ENCODE measurements around the gene ST6GAL2.
A peak's percentile ranks its signal among the peaks of the same experiment; 100 is the strongest.

ST6GAL2 gene, protein sequence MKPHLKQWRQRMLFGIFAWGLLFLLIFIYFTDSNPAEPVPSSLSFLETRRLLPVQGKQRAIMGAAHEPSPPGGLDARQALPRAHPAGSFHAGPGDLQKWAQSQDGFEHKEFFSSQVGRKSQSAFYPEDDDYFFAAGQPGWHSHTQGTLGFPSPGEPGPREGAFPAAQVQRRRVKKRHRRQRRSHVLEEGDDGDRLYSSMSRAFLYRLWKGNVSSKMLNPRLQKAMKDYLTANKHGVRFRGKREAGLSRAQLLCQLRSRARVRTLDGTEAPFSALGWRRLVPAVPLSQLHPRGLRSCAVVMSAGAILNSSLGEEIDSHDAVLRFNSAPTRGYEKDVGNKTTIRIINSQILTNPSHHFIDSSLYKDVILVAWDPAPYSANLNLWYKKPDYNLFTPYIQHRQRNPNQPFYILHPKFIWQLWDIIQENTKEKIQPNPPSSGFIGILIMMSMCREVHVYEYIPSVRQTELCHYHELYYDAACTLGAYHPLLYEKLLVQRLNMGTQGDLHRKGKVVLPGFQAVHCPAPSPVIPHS

DNA sequence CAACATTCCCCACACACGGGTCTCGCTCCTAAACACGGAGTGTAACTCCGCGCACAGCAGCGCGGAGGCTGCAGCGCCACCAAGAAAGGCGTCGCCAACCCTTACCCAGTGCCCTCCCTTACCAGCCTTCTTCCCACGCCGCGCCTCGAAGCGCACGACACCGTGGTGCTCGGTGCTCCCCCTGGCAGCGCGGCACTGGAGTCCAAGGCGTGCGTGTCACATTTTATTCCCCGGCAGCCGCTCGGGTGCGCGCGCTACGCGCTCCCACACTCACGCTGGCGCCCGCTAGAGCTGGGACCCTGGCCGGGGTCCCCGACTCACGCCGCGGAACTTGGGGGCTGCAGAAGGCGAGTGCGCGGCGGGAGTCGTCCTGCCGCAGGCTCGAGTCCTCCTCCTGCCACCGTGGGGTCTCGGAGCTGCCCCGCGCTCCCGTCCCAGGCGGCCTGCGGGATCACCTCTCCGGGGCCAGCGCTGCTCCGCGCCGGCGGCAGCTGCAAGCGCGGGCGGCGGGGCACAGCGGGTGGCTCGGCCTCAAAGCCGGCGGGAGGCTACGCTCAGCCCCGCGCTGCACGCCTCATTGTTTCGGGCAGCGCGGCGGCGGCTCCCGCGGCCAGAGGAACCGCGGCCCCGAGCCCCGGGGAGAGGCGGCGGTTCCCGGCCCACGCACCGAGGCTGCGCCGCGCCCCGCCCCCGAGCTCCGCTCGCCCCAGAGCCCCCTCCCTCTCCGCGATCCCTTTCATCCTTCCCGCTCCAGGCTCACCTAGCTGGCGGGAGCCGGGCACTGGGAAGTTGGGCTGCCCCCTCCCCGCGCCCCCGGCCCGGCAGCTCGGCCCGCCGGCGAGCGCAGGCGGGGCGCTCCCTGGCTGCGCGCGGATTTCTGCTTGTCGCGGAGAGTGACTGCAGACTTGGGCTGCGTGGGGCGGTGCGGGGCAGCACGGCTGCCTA is at the start of gene ST6GAL2:
ST6GAL2 (minus strand) TSS at position 197 of the 945 bp plus-strand sequence. CDS start 42,190 bp downstream, outside the sequence.
- peak; percentile 66 for DNase-seq (ENCODE audit: low spot score)

GRCh38 chr2:106932644-106933043 is 46.7 kb upstream of the ST6GAL2 start:
- DNase-seq (ENCODE audit: low spot score), result no peak

DNA sequence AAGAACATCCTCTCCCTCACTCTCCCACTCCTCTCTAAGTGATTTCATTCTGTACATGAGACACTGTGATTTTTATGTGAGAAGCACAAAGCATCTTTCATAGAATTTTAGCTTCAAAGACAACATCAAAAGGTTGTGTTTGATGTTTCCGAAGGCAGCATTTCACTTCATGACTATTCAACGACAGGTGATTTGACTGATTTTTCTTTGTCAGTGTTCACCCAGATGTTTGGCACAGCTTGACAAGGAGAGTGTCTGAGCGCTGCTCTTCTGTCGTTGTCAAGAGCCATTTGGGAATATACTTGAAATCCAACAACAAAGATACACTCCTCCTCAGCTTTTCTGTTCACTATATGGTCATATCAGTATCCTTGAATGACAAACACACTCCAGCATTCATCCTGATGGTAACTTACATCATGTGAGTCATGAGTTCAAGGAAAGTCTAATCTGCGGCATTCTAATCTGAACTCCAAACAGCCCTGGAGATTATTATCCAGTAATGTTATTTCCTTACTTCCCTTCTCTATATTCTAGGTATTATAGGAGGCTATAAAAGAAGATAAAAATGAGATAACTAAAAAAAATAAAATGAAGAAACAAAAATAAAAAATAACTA is 45.9 kb upstream of the ST6GAL2 start:
- DNase-seq (ENCODE audit: low spot score), result no peak

GRCh38 chr2:106921451-106921850 is 35.5 kb upstream of the ST6GAL2 start:
- no peak for DNase-seq (ENCODE audit: low spot score)

- DNase-seq (ENCODE audit: low spot score), result no peak
Measured at GRCh38 chr2:106919012-106919411, 33.0 kb upstream of the ST6GAL2 start.

GRCh38 chr2:106904242-106904641 is 18.3 kb upstream of the ST6GAL2 start:
- DNase-seq (ENCODE audit: low spot score), result no peak

DNA sequence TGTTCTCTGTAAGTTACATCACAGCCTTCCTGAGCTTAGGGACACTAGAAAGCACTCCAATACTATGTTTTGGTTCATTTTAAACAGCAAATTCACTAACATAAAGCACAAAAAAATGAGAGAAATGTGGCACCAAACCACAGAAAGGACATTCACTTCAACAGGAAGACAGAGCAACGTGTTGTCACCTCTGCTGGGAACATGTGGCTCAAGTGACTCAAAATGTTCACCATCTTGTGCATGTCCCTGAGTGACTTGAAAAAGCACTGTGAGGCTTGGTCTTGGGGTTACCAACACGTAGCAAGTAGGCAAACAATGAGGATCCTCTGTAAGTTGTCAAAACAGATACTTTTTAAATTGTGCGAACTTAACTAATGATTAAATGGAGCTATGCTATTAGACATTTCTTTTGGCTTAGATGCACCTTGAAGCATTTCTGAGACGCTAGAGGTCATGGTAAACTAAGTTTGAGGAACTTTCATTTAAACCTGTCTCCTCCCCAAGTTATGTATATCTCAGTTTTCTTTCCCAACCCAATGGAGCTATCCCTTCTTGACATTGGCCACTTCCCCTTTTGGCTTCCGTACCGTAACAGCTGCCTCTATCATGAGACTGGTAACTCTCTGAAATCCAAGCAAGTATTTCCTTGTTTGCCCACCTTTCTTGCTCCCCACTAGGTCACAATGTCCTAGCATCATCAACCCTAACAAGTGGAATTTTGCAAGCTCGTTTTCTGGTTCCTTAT is 14.0 kb upstream of the ST6GAL2 start:
- no peak for DNase-seq (ENCODE audit: low spot score)

GRCh38 chr2:106894545-106894944 is 8.6 kb upstream of the ST6GAL2 start:
- no peak for DNase-seq (ENCODE audit: low spot score)

DNA sequence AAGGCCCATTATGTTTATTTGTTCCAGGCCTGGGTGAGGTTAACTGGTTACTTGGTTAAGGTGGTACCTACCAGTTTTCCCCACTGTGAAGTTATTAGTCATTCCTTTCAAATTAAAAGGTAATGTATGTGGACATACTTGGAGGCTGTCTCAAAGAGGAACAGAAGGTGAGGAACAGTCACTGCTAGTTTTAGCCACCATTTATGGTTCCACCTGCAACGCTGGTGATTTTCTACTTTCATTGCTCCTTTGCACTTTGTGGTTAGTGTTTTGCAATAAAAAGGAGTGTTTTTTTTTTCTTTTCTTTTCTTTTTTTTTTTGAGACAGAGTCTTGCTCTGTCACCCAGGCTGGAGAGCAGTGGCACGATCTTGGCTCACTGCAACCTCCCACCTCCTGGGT is 6.1 kb upstream of the ST6GAL2 start:
- no peak for DNase-seq (ENCODE audit: low spot score)

DNA sequence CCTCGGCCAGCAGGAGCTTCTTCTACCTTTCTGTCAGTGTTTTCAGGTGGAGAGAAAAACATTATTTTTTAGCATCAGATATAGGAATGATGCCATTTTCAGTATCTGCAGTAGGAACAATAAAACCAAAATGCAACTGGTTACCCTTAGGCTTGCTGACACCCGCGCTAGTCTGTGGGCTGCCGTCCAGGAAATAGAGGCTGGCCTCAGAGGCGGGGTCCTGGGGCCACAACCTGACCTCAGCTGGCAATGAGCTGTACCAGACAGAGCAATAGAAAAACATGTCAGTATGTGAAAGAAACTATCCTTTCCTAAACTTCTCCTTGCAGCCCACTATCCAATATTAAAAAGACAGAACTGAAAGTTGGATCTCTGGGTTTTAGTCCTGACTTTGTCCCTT is 4.6 kb upstream of the ST6GAL2 start:
- DNase-seq (ENCODE audit: low spot score), result no peak

- peak; percentile 49 for DNase-seq (ENCODE audit: low spot score)
Measured at GRCh38 chr2:106886916-106887758, 1.2 kb upstream of the ST6GAL2 start.

DNA sequence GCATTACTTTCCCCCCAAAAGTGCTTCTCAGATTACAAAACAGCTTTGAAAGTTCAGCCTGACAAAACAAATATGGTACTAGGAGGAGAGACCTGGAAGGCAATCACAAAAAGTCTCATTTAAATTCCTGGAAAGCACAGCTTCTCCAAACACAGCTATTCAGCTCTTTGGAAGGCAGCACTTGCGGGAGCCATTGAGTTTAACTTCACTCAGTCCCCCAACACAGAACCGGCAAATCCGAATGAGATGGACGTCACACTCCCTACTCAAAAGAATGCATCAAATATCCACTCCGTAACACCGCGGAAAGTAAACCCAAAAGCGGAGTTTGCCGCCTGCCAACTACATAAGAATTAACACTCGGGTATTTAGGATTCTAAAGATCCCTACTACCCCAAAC is 638 bp downstream of the ST6GAL2 start:
- no peak for DNase-seq (ENCODE audit: low spot score)

- DNase-seq (ENCODE audit: low spot score), result no peak
Measured at GRCh38 chr2:106882673-106883072, 3.3 kb downstream of the ST6GAL2 start.

- no peak for DNase-seq (ENCODE audit: low spot score)
Measured at GRCh38 chr2:106878206-106878605, 7.8 kb downstream of the ST6GAL2 start.

DNA sequence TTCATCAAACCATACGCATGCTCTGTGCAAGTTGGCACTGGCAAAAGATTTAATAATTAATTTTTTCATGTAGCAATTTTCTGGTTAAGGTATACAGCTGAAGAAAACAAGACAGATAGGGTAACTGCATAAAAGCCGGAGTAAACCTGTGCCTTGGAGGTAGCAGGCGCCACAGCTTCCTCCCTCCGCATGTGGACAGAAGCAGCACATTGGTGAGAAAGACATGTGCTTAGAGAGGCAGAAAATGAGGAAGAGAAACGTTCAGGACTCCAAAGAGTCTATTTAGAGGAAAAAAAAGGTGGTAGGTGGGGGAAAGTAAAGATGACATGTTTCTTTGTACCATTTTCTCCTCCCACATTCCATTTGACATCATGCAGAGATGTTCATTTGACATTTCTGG is 9.3 kb downstream of the ST6GAL2 start:
- DNase-seq (ENCODE audit: low spot score), result no peak

- no peak for DNase-seq (ENCODE audit: low spot score)
Measured at GRCh38 chr2:106869512-106870275, 16.3 kb downstream of the ST6GAL2 start.

GRCh38 chr2:106868275-106868674 is 17.7 kb downstream of the ST6GAL2 start:
- no peak for DNase-seq (ENCODE audit: low spot score)

DNA sequence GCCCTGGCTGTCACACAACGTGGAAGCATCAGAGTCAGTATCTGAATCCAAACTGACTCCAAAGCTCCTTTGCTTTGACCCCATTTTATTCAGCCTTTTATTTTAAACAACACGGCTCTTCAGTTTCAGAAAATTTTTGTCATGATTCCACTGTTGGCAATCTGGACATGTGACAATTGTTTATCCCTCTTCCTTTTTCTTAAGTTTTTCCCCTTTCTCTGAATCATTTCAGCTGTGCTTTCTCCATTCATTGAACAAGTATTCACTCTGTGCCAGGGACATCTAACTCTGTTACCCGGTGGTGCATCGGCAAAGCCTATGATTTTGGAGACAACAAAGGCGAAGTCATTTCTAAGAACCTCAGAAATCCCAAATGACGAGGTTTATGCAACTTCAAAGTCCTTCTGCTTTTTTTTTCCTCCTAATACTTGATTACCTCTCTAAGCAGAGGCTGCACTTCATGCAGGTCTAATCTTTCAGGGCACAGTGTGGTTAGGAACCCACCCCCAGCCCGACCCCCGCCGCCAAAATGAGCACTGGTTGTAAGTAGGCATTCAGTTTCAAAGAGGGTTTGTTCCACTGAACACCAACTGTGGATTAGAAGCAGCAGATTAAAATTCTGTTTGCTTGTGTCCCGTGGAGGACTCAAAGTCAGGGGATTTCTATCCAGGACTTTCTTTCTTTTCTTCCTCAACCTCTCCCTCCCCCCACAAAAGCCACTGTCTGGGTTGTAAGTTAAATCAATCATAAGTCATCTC is 18.6 kb downstream of the ST6GAL2 start:
- no peak for DNase-seq (ENCODE audit: low spot score)

DNA sequence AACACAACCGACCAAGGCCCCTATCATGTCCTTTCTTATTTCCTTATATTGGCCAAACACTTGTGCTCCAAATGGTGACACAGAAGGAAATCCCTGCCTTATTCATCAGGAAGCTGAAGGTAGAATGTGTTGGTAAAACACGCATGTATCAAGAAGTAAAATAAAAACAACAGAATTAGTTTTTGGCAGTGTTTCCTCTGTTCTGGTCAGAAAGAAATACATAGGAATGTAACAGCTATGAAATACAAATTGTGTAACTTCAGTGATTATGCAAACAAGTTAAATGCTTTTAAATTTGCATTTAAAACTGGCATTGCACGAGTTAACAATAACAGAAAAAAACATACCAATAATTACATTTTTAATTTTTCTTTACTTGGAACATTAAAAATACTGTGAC is 19.3 kb downstream of the ST6GAL2 start:
- no peak for DNase-seq (ENCODE audit: low spot score)
